Measurements from ENCODE around the gene CALHM2. TPM values are rescaled to one million over a fixed set of nuclear protein-coding genes. Genes with fewer than 3 reads are reported as not detected.

Gene CALHM2
- total RNA-seq, 1 experiment from 2014 or later, result not detected

GRCh38 chr10:103465411-103466179 lies 13.4 kb upstream of the CALHM2 start:
- DNase-seq, result no peak
- no peak overlapping the region for H2BK12ac ChIP-seq (ENCODE audit: insufficient read length, low read depth, low read length)
- no peaks in the 10 kb centered on the region for H3K9me3 ChIP-seq (ENCODE audit: control insufficient read depth, low read depth, low read length)
- H2BK120ac ChIP-seq (ENCODE audit: low read depth, low read length, poor library complexity, severe bottlenecking), result no peak overlapping the region
- TF ChIP-seq CTCF (conservative IDR thresholded peaks at IDR 0.05), result no peak
- H3K36me3 Mint-ChIP-seq (ENCODE audit: insufficient read depth in 1 of 3, low read depth in 3 of 3), result no peaks in the 10 kb centered on the region
- H2BK15ac ChIP-seq (ENCODE audit: low read depth, low read length), result no peak overlapping the region
- H3K14ac ChIP-seq (ENCODE audit: insufficient read depth, low read length), result no peak overlapping the region
- no peak overlapping the region for H4K8ac ChIP-seq (replicated peaks; ENCODE audit: insufficient read length, low read depth, low read length)
- H3K56ac ChIP-seq (ENCODE audit: insufficient read length, low read depth, low read length), result no peak overlapping the region
- H3K79me1 ChIP-seq (ENCODE audit: insufficient read depth, low read depth, low read length, poor library complexity, severe bottlenecking), result no peaks in the 10 kb centered on the region
- H3K27me3 ChIP-seq (ENCODE audit: insufficient read depth, low read length), result no peaks in the 10 kb centered on the region
- H3K27ac Mint-ChIP-seq, result no peak overlapping the region
- H3K27ac ChIP-seq (ENCODE audit: insufficient read length, low read depth, low read length), result no peak overlapping the region
- H3T11ph ChIP-seq (ENCODE audit: low read length), result no peak overlapping the region
- H3K4ac ChIP-seq (ENCODE audit: low read depth, low read length), result no peak overlapping the region
- H4K5ac ChIP-seq (ENCODE audit: insufficient read length, low read depth, low read length), result no peak overlapping the region
- no peak overlapping the region for H3K9ac ChIP-seq (ENCODE audit: extremely low read depth, insufficient read length, low read length)
- no peak overlapping the region for H2AFZ ChIP-seq (ENCODE audit: low read length)
- no peak overlapping the region for H4K91ac ChIP-seq (ENCODE audit: insufficient read length, low read depth, low read length)
- no peak overlapping the region for H3K23ac ChIP-seq (ENCODE audit: insufficient read length, low read depth, low read length)
- H2BK20ac ChIP-seq (ENCODE audit: low read depth, low read length, poor library complexity, severe bottlenecking), result no peak overlapping the region
- H3K27me3 Mint-ChIP-seq (ENCODE audit: low read depth), result peaks cover 9% of the 10 kb centered on the region
- no CpG with 5 or more reads among the region's 14 CpGs for WGBS (ENCODE audit: extremely low coverage, insufficient read length, low lambda C conversion rate)
- no peaks in the 10 kb centered on the region for H3K9me3 Mint-ChIP-seq
- no peak overlapping the region for H3K18ac ChIP-seq (ENCODE audit: insufficient read length, low read depth, low read length)
- no peaks in the 10 kb centered on the region for H3K23me2 ChIP-seq (ENCODE audit: insufficient read length, low read depth, low read length, poor library complexity, severe bottlenecking)
- H3K4me3 Mint-ChIP-seq, result no peak overlapping the region
- H2AK5ac ChIP-seq (ENCODE audit: insufficient read length, low read length), result no peak overlapping the region
- no peaks in the 10 kb centered on the region for H3K4me1 ChIP-seq (ENCODE audit: insufficient read depth, low read length)
- peaks cover 3% of the 10 kb centered on the region in 2 experiments; a peak in 1 of 4 replicates for H3K4me1 Mint-ChIP-seq
- H2BK5ac ChIP-seq (ENCODE audit: insufficient read length, low read length), result no peak overlapping the region
- H3K79me2 ChIP-seq (ENCODE audit: insufficient read depth, low read length), result no peaks in the 10 kb centered on the region
- no peak overlapping the region for H3K4me2 ChIP-seq (ENCODE audit: insufficient read depth, insufficient read length, low read length)
- no peaks in the 10 kb centered on the region for H4K20me1 ChIP-seq (ENCODE audit: control insufficient read depth, insufficient read depth, insufficient read length)

Measured in H9 (cell line).